ENCODE measurements around the gene TANGO2. TPM values are rescaled to one million over a fixed set of nuclear protein-coding genes. Genes with fewer than 3 reads are reported as not detected.

TANGO2 gene
- total and polyA plus RNA-seq, 9 of the 15 experiments (the other 6 are each of a cell fraction or from before 2014, with no cell fraction given): 15.5 to 94.9 (median 70.1) TPM

GRCh38 chr22:20021196-20022181 is 579 bp downstream of the TANGO2 start (continued):
- TF ChIP-seq, protein P1, sequence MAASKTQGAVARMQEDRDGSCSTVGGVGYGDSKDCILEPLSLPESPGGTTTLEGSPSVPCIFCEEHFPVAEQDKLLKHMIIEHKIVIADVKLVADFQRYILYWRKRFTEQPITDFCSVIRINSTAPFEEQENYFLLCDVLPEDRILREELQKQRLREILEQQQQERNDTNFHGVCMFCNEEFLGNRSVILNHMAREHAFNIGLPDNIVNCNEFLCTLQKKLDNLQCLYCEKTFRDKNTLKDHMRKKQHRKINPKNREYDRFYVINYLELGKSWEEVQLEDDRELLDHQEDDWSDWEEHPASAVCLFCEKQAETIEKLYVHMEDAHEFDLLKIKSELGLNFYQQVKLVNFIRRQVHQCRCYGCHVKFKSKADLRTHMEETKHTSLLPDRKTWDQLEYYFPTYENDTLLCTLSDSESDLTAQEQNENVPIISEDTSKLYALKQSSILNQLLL (CRISPR knock-in tag; IDR thresholded peaks at IDR 0.05; ENCODE audit: borderline replicate concordance): no peak
- TF ChIP-seq NFYB (IDR thresholded peaks at IDR 0.05; ENCODE audit: extremely low read depth, insufficient read length) (no peak), ATF4 (CRISPR knock-in tag; IDR thresholded peaks at IDR 0.05) (peak; percentile 65; the same call in 1 of the 2 replicates), SMARCC2 (IDR thresholded peaks at IDR 0.05; ENCODE audit: low read depth) (no peak), ZNF431 (CRISPR knock-in tag; IDR thresholded peaks at IDR 0.05) (no peak), ILK (tag; IDR thresholded peaks at IDR 0.05; ENCODE audit: borderline replicate concordance, low read depth) (no peak), MYNN (IDR thresholded peaks at IDR 0.05) (no peak), MYNN (CRISPR knock-in tag; IDR thresholded peaks at IDR 0.05) (no peak), NUFIP1 (IDR thresholded peaks at IDR 0.05; ENCODE audit: partially characterized antibody) (no peak), ZNF79 (CRISPR knock-in tag; IDR thresholded peaks at IDR 0.05; ENCODE audit: low read depth) (peak; percentile 66; the same call in 1 of the 2 replicates), ZNF197 (CRISPR knock-in tag; IDR thresholded peaks at IDR 0.05; ENCODE audit: low read depth) (no peak), RBBP5 (IDR thresholded peaks at IDR 0.05; ENCODE audit: borderline replicate concordance, insufficient read depth, low read length, poor library complexity, severe bottlenecking) (peak; percentile 66), KAT2B (IDR thresholded peaks at IDR 0.05; ENCODE audit: low read depth, low read length) (peak; percentile 8), POLR2G (IDR thresholded peaks at IDR 0.05; ENCODE audit: low read depth, low read length) (no peak), SUPT5H (IDR thresholded peaks at IDR 0.05) (no peak), SRSF3 (IDR thresholded peaks at IDR 0.05; ENCODE audit: insufficient read depth, low read length) (peak; percentile 85; the same call in 1 of the 2 replicates), ETV6 (IDR thresholded peaks at IDR 0.05; ENCODE audit: borderline replicate concordance in 1 of 2, low read depth in 2 of 2, low read length in 1 of 2) (peak in 1 of 2 experiments; percentile 26; a peak in 1 of 4 replicates), ETV6 (CRISPR knock-in tag; IDR thresholded peaks at IDR 0.05; ENCODE audit: borderline replicate concordance) (no peak), CBFA2T3 (IDR thresholded peaks at IDR 0.05) (no peak), TBL1XR1 (IDR thresholded peaks at IDR 0.05; ENCODE audit: low read length in 2 of 2) (0 out of 4 replicates have a peak, but pooled peaks of 1 of the 2 experiments have one; percentile 5)

Data from K562 (cell line).